ENCODE measurements around the gene ACSM6. TPM values are rescaled to one million over a fixed set of nuclear protein-coding genes. Genes with fewer than 3 reads are reported as not detected.

ACSM6 gene
- total RNA-seq, 1 donor from 2014 or later = not detected

DNA sequence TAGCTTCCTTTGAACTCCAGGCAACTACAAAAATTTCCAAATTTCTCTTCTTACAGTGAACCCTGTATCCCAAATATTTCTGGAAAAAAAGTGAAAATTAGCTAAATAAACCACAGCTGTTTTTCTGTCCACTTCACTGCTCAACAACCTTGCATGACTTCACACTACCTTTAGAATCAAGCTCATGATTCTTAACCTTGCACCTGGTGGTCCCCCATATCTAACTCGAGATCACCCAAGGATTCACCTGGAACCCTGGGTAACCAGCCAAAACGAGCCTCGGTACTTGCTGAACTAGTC is 49.2 kb downstream of the ACSM6 start:
- H3K4me3 Mint-ChIP-seq (ENCODE audit: unreplicated experiment) = no peak overlapping the region
- no peaks in the 10 kb centered on the region for H3K27me3 Mint-ChIP-seq (ENCODE audit: unreplicated experiment)
- TF ChIP-seq, protein P1, sequence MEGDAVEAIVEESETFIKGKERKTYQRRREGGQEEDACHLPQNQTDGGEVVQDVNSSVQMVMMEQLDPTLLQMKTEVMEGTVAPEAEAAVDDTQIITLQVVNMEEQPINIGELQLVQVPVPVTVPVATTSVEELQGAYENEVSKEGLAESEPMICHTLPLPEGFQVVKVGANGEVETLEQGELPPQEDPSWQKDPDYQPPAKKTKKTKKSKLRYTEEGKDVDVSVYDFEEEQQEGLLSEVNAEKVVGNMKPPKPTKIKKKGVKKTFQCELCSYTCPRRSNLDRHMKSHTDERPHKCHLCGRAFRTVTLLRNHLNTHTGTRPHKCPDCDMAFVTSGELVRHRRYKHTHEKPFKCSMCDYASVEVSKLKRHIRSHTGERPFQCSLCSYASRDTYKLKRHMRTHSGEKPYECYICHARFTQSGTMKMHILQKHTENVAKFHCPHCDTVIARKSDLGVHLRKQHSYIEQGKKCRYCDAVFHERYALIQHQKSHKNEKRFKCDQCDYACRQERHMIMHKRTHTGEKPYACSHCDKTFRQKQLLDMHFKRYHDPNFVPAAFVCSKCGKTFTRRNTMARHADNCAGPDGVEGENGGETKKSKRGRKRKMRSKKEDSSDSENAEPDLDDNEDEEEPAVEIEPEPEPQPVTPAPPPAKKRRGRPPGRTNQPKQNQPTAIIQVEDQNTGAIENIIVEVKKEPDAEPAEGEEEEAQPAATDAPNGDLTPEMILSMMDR (IDR thresholded peaks at IDR 0.05) = no peak
- no peak overlapping the region for H3K27ac Mint-ChIP-seq (ENCODE audit: unreplicated experiment)
- no peaks in the 10 kb centered on the region for H3K9me3 Mint-ChIP-seq (ENCODE audit: unreplicated experiment)
- DNase-seq (ENCODE audit: extremely low spot score, unreplicated experiment) = no peak
- H3K4me1 Mint-ChIP-seq (ENCODE audit: unreplicated experiment) = peaks cover 16% of the 10 kb centered on the region
- H3K36me3 Mint-ChIP-seq (ENCODE audit: unreplicated experiment) = peaks cover 21% of the 10 kb centered on the region

DNA sequence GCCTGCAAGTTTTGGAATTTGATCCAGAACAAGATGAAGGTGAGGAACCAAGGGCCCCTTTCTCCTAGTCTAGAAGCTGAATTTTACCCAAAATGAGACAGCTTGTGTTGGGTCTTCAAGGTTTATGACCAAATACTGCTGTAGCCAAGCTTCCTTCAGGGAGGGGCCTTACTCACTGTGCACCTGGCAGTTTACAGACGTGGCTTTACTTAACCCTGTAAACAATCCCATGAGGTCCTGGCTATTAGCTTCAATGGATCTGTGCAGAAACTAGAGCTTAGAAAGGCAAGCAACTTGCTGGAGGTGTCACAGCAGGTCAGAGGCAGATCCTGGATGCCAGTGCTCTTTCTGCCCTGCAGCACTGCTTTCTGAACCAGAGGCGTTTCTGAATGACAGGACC is 50.1 kb downstream of the ACSM6 start:
- TF ChIP-seq, protein P1 (IDR thresholded peaks at IDR 0.05) = no peak
- Mint-ChIP-seq H3K9me3 (ENCODE audit: unreplicated experiment) (no peaks in the 10 kb centered on the region), H3K36me3 (ENCODE audit: unreplicated experiment) (peaks cover 21% of the 10 kb centered on the region), H3K4me3 (ENCODE audit: unreplicated experiment) (no peak overlapping the region), H3K27ac (ENCODE audit: unreplicated experiment) (no peak overlapping the region), H3K27me3 (ENCODE audit: unreplicated experiment) (no peaks in the 10 kb centered on the region), H3K4me1 (ENCODE audit: unreplicated experiment) (peaks cover 17% of the 10 kb centered on the region)
- DNase-seq (ENCODE audit: extremely low spot score, unreplicated experiment) = no peak

DNA sequence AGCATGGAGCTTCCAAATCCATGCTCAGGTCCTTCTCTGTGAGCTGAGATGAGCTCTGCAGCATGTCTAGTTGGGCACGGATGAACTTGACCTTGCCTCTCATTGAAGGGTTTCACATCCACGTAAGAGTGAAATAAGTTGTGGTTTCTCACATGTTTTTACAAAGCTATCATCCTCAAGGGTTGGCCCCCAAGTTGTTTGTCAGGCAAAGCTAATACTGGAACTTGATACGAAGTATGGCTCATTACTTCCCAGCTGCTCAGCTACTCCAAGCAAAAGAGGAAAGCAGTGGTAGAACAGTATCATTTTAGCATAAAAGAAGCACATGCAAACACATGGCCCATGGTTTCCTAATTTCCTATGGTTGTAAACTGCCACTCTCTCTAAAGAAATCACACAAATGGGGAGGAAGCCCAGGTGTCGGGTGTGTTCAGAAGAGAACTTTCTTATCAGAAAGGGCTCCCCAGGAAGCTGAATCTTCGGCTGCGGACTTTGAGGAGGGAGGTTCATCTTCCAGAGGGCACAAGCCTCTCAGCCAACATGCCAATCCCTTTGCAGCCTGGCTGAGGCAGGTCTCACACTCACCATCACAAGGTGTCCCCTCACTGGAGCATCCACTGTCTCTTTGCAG is 51.5 kb downstream of the ACSM6 start:
- no peaks in the 10 kb centered on the region for H3K9me3 Mint-ChIP-seq (ENCODE audit: unreplicated experiment)
- H3K27me3 Mint-ChIP-seq (ENCODE audit: unreplicated experiment) = no peaks in the 10 kb centered on the region
- H3K4me1 Mint-ChIP-seq (ENCODE audit: unreplicated experiment) = peaks cover 17% of the 10 kb centered on the region
- no peak overlapping the region for H3K27ac Mint-ChIP-seq (ENCODE audit: unreplicated experiment)
- DNase-seq (ENCODE audit: extremely low spot score, unreplicated experiment) = no peak
- peaks cover 9% of the 10 kb centered on the region for H3K36me3 Mint-ChIP-seq (ENCODE audit: unreplicated experiment)
- TF ChIP-seq, protein P1 (IDR thresholded peaks at IDR 0.05) = no peak
- H3K4me3 Mint-ChIP-seq (ENCODE audit: unreplicated experiment) = no peak overlapping the region

DNA sequence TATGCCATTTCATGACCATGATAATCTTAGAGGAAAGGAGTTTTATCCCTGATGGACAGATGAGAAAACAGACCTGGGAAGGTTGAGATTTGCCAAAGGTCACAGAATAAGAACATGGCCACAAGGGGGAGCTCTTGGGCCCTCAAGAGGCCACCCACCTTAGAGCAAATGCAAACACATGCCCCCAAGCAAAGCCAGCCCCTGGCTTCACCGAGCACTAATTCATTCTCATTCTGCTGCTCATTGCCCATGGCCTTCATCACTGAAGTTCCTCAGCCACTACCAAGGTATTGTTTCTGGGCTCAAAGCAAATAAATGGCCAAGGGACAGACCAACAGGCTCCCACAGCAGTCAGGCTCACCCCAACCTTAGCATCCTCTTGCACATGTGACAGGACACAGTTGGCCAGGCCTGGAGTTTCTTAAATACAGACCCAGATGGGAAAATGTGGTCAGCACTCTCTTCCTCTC is 52.6 kb downstream of the ACSM6 start:
- peaks cover 17% of the 10 kb centered on the region for H3K4me1 Mint-ChIP-seq (ENCODE audit: unreplicated experiment)
- TF ChIP-seq, protein P1 (IDR thresholded peaks at IDR 0.05) = peak; percentile 89
- no peaks in the 10 kb centered on the region for H3K27me3 Mint-ChIP-seq (ENCODE audit: unreplicated experiment)
- H3K9me3 Mint-ChIP-seq (ENCODE audit: unreplicated experiment) = no peaks in the 10 kb centered on the region
- peak; percentile 88 for DNase-seq (ENCODE audit: extremely low spot score, unreplicated experiment)
- H3K27ac Mint-ChIP-seq (ENCODE audit: unreplicated experiment) = no peak overlapping the region
- H3K4me3 Mint-ChIP-seq (ENCODE audit: unreplicated experiment) = no peak overlapping the region
- H3K36me3 Mint-ChIP-seq (ENCODE audit: unreplicated experiment) = peaks cover 9% of the 10 kb centered on the region

DNA sequence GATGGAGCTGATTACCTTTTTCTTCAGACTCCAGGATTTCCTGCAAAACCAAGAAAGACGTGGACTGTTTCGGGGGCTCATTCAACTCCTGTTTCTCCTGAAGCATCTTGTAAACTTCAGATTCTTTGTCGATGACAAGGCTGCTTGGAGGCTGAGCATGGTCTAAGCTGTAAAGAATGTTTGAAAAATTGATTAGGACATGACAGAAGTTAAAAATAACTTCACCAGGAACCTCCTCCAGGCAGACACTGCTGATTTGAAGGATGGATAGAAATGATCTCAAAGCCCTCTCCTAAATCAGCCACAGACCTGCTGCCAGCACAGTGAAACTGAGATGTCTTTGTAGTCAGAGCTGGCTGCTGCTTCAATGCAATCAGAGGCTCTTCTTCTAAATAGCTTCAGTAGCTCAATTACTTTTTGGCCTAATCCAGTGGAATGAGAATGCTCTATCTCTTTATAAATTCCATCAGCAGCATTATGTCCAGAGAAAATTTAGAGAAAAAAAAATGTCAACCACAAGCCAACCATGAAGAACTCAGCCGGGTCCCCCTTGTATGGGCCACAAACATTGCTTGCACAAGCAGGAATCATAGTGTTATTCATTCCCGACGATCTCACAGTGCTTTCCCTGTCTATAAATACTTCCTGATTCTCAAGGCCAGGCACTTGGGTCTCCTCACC is 53.3 kb downstream of the ACSM6 start:
- Mint-ChIP-seq H3K4me3 (ENCODE audit: unreplicated experiment) (no peak overlapping the region), H3K27ac (ENCODE audit: unreplicated experiment) (peak overlapping the region; percentile 69), H3K36me3 (ENCODE audit: unreplicated experiment) (peaks cover 9% of the 10 kb centered on the region), H3K27me3 (ENCODE audit: unreplicated experiment) (no peaks in the 10 kb centered on the region), H3K4me1 (ENCODE audit: unreplicated experiment) (peaks cover 17% of the 10 kb centered on the region), H3K9me3 (ENCODE audit: unreplicated experiment) (no peaks in the 10 kb centered on the region)
- TF ChIP-seq, protein P1 (IDR thresholded peaks at IDR 0.05) = no peak
- DNase-seq (ENCODE audit: extremely low spot score, unreplicated experiment) = peak; percentile 38
